ENCODE data around the gene PCSK2. TPM values are rescaled to one million over a fixed set of nuclear protein-coding genes. Genes with fewer than 3 reads are reported as not detected.

Gene PCSK2
- total RNA-seq, 1 experiment from 2014 or later: not detected

DNA sequence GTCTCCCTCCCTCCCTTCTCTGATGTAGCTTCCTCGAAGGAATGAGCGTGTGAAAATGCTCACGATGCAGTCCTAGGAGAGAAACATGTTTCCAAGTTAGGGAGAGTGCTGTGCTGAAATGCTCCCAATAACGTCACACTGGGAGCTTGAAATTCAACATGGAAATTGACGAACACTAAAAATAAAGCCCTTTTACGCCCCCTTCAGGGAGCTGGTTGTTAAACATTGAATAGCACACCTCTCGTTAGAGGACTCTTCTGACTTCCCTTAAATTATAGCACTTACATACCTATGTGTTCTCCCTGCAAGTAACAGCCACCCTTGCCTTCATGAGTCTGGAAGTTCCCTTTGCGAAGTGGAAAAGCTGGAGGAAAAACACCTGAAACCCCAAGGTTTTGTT lies 215.7 kb downstream of the PCSK2 start:
- no peak for DNase-seq (ENCODE audit: low read depth)

DNA sequence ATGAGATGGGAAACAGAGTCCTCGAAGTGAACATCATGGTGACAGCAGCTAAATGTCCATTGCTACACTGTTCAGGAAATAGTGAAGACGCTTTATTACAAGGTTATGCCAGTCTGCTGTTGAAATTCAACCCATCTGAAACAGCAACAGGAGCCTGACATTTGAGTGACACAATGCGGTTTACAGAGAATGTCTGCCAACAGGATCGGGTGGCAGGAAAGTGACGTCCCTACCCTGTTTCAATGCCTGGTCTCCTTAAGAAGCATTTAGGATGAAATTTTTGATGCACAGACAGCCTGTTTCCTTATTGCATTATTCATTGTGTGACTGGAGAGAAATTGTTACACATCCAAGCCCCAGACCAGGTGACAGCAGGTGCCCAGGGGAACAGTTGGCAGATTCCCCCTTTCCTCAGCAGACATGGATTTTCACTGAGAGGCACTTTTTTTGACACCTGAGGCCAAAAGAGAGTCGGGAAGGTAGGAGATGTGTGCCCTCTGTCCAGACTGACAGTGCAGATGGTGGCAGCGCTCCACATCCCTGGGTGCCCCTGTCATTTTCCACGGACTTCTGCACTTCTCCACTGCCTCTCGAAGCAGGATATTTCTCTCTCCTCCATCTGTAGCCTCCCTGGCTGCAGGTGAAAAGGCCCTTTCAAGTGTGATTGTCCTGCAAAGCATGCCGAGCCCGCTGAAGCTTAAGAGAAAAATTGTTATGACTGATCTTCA lies 216.5 kb downstream of the PCSK2 start:
- no peak for DNase-seq (ENCODE audit: low read depth)

DNA sequence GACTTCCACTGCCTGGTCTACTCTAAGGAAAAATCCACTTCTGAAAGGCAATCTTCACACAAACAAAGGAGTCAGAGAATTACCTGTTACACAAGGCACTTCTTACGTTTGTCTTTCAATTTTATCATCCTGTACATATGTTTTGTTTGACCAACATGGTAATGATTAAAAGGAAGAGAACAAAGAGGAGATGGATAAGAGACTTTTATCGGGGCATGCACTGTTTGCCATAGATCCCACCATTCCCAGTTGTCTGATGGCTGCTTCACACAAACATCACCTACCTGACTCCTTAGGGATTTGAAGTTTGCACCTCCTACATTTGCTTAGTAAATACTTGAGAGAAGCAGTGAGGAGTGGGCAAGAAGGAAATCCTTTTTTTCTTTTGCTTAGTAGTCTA lies 217.3 kb downstream of the PCSK2 start:
- no peak for DNase-seq (ENCODE audit: low read depth)

DNA sequence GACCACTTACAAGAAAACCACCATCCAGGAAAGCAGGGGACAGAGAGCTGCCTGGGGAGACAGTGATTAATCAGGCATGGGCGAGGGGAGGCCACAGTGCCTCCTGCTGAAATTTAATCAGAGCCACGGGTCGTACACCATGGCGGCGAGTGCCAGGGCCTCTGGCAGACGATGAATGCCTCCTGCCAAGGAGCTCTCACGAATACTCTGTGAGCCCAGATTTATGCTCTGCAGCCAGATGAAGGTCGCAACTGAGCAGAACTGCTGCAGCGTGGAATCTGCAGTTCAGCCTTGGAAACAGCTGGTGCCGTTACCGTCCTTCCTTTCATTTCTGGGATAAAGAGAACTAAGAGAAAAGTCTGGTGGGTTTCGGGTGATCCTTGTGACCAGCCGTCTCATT lies 218.7 kb downstream of the PCSK2 start:
- no peak for DNase-seq (ENCODE audit: low read depth)

DNA sequence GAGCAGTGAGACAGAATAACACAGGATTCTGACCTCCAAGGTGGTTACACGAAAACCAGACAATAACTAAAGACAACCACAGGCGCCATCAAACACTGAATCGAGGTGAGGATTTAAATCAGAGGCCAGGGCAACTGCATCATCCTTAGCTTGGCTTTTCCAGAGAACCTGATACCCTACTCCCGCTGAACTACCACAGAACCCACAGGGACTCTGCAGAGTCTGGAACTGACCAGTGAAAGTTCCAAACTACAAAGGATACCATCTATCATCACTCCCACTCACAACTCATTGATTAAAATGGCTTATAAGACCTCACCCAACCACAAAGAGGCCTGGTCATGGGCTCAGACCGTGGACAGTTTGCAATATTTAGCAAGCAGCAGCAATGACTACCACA lies 219.3 kb downstream of the PCSK2 start:
- no peak for DNase-seq (ENCODE audit: low read depth)

- DNase-seq (ENCODE audit: low read depth): no peak
Observed at GRCh38 chr20:17448071-17448470, 221.2 kb downstream of the PCSK2 start.

DNA sequence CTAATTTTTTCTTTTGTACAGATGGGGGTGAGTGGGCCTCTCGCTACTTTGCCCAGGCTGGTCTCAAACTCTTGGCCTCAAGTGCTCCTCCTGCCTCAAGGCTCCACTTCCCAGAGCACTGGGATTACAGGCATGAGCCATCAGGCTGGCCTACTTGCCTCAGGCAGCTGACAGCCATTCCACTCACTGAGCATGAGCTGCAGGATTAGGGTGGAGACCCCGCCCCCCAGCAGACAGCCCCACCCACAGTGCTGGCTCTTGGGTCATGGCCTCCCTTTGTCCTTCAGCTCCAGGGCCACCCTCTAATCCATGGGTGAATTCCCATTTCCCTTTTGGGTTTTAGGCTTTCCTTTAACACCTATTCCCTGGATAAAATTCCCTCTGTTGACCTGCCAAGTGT lies 222.2 kb downstream of the PCSK2 start:
- no peak for DNase-seq (ENCODE audit: low read depth)

DNA sequence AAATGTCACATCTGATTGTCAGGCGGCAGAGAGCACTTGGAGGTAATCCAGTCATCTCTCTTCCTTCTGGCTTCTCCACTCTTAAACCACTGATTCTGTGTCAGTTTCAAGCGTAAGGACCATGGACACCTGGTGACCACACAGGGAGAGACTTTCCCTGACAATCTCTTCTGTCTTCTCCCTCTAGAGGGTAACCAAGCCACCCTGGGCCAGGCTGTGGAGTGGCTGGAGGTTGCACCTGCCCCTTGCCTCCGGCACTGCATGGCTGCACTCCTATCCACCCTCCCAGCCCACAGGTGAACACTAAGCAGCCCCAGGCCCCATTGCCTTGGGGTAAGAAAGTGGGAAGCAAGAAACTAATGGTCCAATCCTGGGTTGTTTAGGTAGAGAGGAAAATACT lies 225.6 kb downstream of the PCSK2 start:
- DNase-seq (ENCODE audit: low read depth): no peak

DNA sequence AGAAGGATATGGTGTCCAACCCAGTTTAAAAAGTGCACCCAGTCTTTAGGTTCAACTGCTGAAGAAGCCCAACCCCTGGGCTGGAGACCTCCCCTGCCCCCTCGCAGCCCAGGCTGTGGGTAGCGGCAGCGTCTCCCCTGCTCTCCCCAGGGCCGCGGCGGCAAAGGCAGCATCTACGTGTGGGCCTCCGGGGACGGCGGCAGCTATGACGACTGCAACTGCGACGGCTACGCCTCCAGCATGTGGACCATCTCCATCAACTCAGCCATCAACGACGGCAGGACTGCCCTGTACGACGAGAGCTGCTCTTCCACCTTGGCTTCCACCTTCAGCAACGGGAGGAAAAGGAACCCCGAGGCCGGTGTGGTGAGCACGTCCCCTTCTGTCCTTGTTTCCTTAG lies 226.8 kb downstream of the PCSK2 start:
- no peak for DNase-seq (ENCODE audit: low read depth)

- peak; percentile 66 for DNase-seq (ENCODE audit: low read depth)
Observed at GRCh38 chr20:17456279-17456678, 229.4 kb downstream of the PCSK2 start.

DNA sequence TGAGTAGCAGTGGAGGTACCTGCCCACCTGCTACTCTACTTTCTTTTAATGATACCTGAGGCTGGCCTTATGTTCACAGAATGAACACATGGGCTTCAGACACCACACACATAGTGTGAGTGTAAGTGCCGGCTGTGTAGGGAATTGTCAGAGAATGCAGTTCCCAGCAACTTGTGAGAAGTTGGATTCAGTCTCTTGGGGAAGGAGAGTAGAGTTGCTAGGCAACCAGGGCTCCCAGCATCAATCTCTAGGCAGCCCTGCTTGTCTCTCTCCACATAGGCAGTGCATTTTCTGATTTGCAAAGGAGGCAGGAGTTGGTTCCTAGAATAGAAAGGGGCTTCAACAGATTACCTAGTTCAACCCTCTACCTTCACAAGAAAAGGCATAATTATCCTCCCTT lies 230.2 kb downstream of the PCSK2 start:
- DNase-seq (ENCODE audit: low read depth): no peak

- DNase-seq (ENCODE audit: low read depth): no peak
Observed at GRCh38 chr20:17457588-17458190, 230.8 kb downstream of the PCSK2 start.

- peak; percentile 10 for DNase-seq (ENCODE audit: low read depth)
Observed at GRCh38 chr20:17460119-17460518, 233.3 kb downstream of the PCSK2 start.

DNA sequence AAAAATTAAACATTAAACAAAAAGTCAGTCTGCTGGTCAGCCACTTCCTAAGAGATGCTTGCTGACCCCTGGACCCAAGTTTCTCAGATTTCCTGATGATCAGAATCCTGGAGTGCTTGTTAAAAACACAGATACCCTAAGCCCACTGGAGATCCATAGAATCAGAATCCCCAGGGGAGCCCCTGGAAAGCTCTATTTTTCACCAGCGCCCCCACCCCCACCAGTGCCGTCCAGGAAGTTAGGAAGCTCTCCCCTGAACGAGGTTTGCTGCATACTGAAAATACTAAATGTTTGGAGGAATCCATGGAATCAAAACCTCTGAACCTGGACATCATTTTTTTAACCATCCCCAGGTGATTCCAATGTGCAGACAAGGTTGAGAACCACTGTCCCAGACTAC lies 235.1 kb downstream of the PCSK2 start:
- no peak for DNase-seq (ENCODE audit: low read depth)

GRCh38 chr20:17463711-17464110 lies 236.9 kb downstream of the PCSK2 start:
- no peak for DNase-seq (ENCODE audit: low read depth)

DNA sequence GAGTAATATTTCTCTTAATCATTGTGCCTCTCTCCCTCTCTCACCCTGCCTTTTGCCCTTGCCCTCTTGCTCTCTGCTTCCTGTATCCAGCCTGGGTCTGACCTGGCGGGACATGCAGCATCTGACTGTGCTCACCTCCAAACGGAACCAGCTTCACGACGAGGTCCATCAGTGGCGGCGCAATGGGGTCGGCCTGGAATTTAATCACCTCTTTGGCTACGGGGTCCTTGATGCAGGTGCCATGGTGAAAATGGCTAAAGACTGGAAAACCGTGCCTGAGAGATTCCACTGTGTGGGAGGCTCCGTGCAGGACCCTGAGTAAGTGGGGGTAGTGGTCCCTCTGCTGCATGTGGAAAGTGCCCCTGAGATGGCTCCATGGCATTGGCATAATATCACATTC lies 238.4 kb downstream of the PCSK2 start:
- no peak for DNase-seq (ENCODE audit: low read depth)

- DNase-seq (ENCODE audit: low read depth): no peak
Observed at GRCh38 chr20:17466641-17467040, 239.8 kb downstream of the PCSK2 start.

DNA sequence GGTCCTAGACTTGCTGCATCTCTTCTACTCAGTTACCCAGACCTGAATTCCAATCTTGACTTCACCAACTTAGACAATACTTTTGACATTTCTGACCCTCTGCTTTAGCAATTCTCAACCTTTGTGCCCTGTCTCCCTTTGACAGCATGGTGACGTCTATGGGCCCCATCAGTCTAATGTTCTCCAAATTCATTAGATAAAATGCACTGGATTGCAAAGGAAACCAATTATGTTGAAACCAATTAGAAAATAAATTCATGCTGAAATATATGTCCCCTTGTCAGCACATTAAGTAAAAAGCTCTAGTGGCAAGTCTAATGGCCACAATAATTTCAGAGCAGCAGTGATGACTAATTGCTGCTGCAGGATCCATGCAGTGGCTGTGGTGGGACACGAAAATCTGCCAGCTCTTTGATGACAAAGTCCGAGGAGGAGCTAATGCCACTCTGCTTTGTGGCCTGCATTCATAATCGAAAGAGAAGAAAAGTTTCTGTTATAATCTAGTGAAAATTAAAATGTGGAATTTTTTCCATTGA lies 240.3 kb downstream of the PCSK2 start:
- no peak for DNase-seq (ENCODE audit: low read depth)

- no peak for DNase-seq (ENCODE audit: low read depth)
Observed at GRCh38 chr20:17468073-17468840, 241.4 kb downstream of the PCSK2 start.

DNA sequence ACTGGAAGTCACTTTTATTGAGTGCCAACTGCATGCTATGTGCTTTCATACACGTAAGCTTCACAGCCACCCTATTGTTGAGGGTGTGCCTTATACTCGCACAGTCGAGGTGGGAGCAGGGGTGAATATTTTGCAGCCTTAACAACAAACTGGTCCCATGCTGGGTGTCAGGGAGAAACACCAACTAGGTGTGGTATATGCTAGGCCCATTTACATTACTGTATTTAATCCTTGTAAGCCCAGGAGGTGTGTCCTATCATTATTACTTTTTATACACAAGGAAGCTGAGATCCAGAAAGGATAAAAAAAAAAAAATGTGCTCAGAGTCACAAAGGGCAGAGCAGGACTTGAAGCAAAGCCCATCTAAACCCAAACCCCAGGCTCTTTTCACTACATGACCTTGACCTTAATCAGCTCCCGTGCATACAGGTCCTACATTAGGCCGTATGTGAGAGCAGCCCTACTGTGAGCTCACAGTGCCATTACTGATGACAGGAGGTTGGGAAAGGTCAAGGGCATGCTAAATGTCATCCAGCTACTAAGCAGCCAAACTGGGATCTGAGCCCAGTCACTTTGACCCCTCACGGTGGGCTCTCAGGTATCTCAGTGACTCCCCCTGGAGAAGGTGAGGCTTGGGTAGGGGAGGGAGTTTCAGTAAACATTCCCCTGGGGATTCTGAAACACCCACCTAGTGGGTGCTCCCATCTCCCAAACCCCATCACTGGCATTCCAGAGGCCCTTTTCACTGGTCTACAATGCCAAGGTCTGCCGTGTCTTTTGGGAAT lies 242.6 kb downstream of the PCSK2 start:
- no peak for DNase-seq (ENCODE audit: low read depth)

DNA sequence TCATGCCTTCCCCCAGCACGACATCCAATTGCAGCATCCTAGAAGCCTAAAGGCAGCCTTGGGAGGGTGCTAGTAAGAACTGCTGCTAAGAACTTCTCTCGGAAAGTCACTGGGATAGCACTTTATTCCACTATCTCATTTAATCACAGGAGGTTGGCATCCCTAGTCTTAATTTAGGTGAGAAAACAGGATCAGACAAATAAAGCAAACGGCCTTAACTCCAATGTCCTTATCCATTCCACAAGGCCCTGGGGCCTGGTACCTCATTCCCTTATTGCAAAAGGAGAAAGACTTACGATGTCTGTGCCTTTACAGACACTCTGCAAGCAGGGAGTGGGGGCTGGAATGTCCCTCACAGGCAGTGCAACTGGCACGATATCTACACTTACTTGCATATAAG lies 243.7 kb downstream of the PCSK2 start:
- no peak for DNase-seq (ENCODE audit: low read depth)

DNA sequence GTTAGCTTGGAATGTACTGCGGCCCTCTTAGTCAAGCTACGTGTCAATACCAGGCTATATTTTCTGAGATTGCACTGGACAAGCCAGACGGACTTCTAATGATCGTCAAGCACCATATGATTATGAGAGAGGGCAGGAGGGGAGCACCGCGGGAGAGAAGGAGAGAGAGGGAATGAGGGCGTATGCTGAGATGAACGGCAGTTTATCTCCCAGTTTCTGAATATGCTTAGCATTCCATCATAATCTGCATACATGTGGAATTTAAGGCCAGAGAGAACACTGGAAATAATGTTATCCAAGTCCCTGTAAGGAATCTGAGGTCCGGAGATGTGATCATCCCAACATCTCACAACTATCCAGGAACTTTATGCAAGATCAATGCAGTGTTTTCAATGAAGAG lies 244.1 kb downstream of the PCSK2 start:
- no peak for DNase-seq (ENCODE audit: low read depth)
